ENCODE data around the gene ARL14.

Gene ARL14

GRCh38 chr3:160665784-160666526 is 11.0 kb upstream of the ARL14 start:
- TF ChIP-seq CTCF (IDR thresholded peaks at IDR 0.05): no peak

GRCh38 chr3:160667452-160667851 is 9.5 kb upstream of the ARL14 start:
- no peak for TF ChIP-seq CTCF (IDR thresholded peaks at IDR 0.05)

- no peak for TF ChIP-seq CTCF (IDR thresholded peaks at IDR 0.05)
These were observed 8.5 kb upstream of the ARL14 start for GRCh38 chr3:160668454-160668853.

GRCh38 chr3:160671231-160671630 is 5.7 kb upstream of the ARL14 start:
- no peak for TF ChIP-seq CTCF (IDR thresholded peaks at IDR 0.05)

- no peak for TF ChIP-seq CTCF (IDR thresholded peaks at IDR 0.05)
These were observed 5.0 kb upstream of the ARL14 start for GRCh38 chr3:160671995-160672394.

- no peak for TF ChIP-seq CTCF (IDR thresholded peaks at IDR 0.05)
These were observed 3.8 kb upstream of the ARL14 start for GRCh38 chr3:160673188-160673587.

GRCh38 chr3:160675566-160676124 is 1.3 kb upstream of the ARL14 start:
- no peak for TF ChIP-seq CTCF (IDR thresholded peaks at IDR 0.05)

All from LNCAP (cell line).